ENCODE results near the gene LRP1B.

- no peak for TF ChIP-seq CTCF (IDR thresholded peaks at IDR 0.05; ENCODE audit: low read depth, low read length, missing input control)
- TF ChIP-seq YY1 (IDR thresholded peaks at IDR 0.05): no peak
- no peak for TF ChIP-seq EGR1 (IDR thresholded peaks at IDR 0.05; ENCODE audit: low read depth in 2 of 2)
- no peak for TF ChIP-seq REST (IDR thresholded peaks at IDR 0.05)
- TF ChIP-seq SP1 (IDR thresholded peaks at IDR 0.05): no peak
- no peak for TF ChIP-seq ATF3 (IDR thresholded peaks at IDR 0.05)
- TF ChIP-seq JUND (IDR thresholded peaks at IDR 0.05): no peak
- TF ChIP-seq ZBTB33 (IDR thresholded peaks at IDR 0.05): no peak
- TF ChIP-seq TAF1 (conservative IDR thresholded peaks at IDR 0.05): no peak
Observed at GRCh38 chr2:142095647-142096046, 35.2 kb downstream of the LRP1B start.
